Kidney epithelial cell (primary cell): ENCODE data around the gene COG7. TPM values are rescaled to one million over a fixed set of nuclear protein-coding genes. Genes with fewer than 3 reads are reported as not detected.
"Not testable (repeated sequence)": the region's sequence is repeated elsewhere in the genome, so short reads cannot be mapped to it uniquely, and the experiment has no call there.

ENCODE experiments used
- DNase-seq: peaks from one replicate; pipeline ENCODE4 v3.0.0-alpha.2; 2010; ENCODE audit warnings: low read depth
- H3K27me3 ChIP-seq: 2 replicates; pipeline ENCODE4 v1.6.0; 2011; ENCODE audit warnings: low read length; ENCODE audit not compliant: control insufficient read depth, insufficient read depth
- H3K36me3 ChIP-seq: 2 replicates; pipeline ENCODE4 v1.5.1; 2011; ENCODE audit warnings: low read length; ENCODE audit not compliant: control insufficient read depth, insufficient read depth
- H3K4me3 ChIP-seq: 2 replicates; pipeline ENCODE4 v1.5.1; 2011; ENCODE audit warnings: low read depth, mild to moderate bottlenecking, control low read depth, low read length
- CTCF ChIP-seq: IDR thresholded peaks from 2 replicates; pipeline ENCODE4 v1.5.1; 2011; ENCODE audit warnings: mild to moderate bottlenecking, moderate library complexity, low read length, control low read depth, inconsistent platforms; ENCODE audit not compliant: insufficient read depth, poor library complexity, severe bottlenecking
- total RNA-seq: library from RNA; depleted of rRNA; stranded (reverse); fragments of >200 nt; gene quantifications from 2 replicates; pipeline ENCODE4 v1.2.3, GENCODE V29; 2015

The COG7 gene
- total RNA-seq, 1 donor from 2014 or later = 13.6 TPM

- Histone ChIP-seq H3K27me3 (no peaks in the 10 kb centered on the region), H3K4me3 (no peak overlapping the region), H3K36me3 (no peaks in the 10 kb centered on the region)
- DNase-seq = no peak
- no peak for TF ChIP-seq CTCF
Observed at GRCh38 chr16:23448392-23448791, 4.6 kb downstream of the COG7 start.

GRCh38 chr16:23437542-23437941 lies 15.4 kb downstream of the COG7 start:
- not testable (repeated sequence) for H3K27me3 ChIP-seq, H3K36me3 ChIP-seq, DNase-seq, H3K4me3 ChIP-seq

DNA sequence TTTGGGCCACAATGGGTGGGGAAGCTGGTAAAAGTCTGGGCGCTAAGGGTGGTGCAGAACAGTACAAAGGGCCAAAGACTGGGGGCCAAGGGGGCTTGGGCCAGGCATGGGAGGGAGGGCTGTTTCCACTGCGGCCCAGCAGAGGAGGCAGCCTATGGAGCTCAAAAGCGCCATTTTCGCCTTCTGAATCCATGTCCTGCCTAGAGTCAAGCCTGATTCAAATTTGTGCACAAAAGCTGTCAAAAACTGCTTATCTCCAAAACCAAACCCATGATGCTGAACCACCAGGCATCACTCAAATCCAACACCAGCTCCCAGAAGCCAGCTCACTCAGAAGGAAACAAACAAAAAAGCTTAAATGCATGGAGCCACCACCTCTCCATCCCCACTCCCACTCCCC lies 16.0 kb downstream of the COG7 start:
- DNase-seq = no peak
- Histone ChIP-seq H3K36me3 (no peaks in the 10 kb centered on the region), H3K4me3 (no peak overlapping the region), H3K27me3 (no peaks in the 10 kb centered on the region)
- no peak for TF ChIP-seq CTCF

GRCh38 chr16:23435500-23435899 lies 17.5 kb downstream of the COG7 start:
- peak; percentile 98 for TF ChIP-seq CTCF
- Histone ChIP-seq H3K27me3 (no peaks in the 10 kb centered on the region), H3K4me3 (no peak overlapping the region), H3K36me3 (no peaks in the 10 kb centered on the region)
- no peak for DNase-seq

GRCh38 chr16:23434380-23434779 lies 18.6 kb downstream of the COG7 start:
- H3K36me3 ChIP-seq = no peaks in the 10 kb centered on the region
- TF ChIP-seq CTCF = peak; percentile 71
- H3K4me3 ChIP-seq = no peak overlapping the region
- H3K27me3 ChIP-seq = no peaks in the 10 kb centered on the region
- DNase-seq = no peak

- no peak overlapping the region for H3K4me3 ChIP-seq
- H3K27me3 ChIP-seq = no peaks in the 10 kb centered on the region
- TF ChIP-seq CTCF = no peak
- no peaks in the 10 kb centered on the region for H3K36me3 ChIP-seq
- DNase-seq = no peak
Observed at GRCh38 chr16:23433261-23433920, 19.6 kb downstream of the COG7 start.
